ENCODE results near the gene CACNA2D2. TPM values are rescaled to one million over a fixed set of nuclear protein-coding genes. Genes with fewer than 3 reads are reported as not detected.

The CACNA2D2 gene
- total and polyA plus RNA-seq, 2 of the 4 experiments (the other 2 are of a cell fraction), result 0.15 TPM; not detected in 1

DNA sequence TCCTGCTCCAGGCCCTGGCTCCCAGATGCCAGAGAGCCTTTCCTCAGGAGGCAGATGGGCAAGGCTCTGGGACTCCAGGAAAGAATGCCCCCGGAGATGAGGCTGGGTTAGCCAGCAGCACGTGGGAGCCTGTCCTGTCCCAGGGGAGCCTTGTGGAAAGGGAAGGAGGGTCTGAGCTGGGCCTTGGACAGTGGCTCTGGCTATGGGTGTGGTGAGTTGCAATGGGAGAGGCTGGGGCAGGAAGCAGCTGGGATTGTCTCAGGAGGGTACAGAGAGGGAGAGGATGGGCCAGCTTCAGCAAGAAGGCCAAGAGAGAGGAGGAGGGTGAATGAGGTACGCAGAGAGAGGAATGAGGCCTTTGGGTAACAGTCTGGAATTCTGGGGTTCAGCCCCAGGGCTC lies 17.4 kb upstream of the CACNA2D2 start:
- H3K4me1 ChIP-seq (ENCODE audit: control insufficient read depth, insufficient read depth, low read length), result no peaks in the 10 kb centered on the region

More for the DNA sequence above, 17.4 kb upstream of the CACNA2D2 start:
- dilution Hi-C loops (cut with HindIII; ENCODE audit: low sequenced_read_pairs, unreplicated experiment), result no loop called here
- Histone ChIP-seq H2AK5ac (ENCODE audit: low read depth, low read length) (no peak overlapping the region), H2BK5ac (ENCODE audit: low read depth, low read length, poor library complexity, severe bottlenecking) (no peak overlapping the region), H3K27ac (ENCODE audit: insufficient read depth, low read length) (no peak overlapping the region), H3K23ac (ENCODE audit: low read depth, low read length) (no peak overlapping the region), H4K20me1 (ENCODE audit: insufficient read depth, low read length) (no peaks in the 10 kb centered on the region), H3K18ac (ENCODE audit: low read depth, low read length) (no peak overlapping the region), H2AFZ (replicated peaks; ENCODE audit: low read length, poor library complexity) (no peak overlapping the region), H3K9ac (ENCODE audit: low read depth, low read length) (no peak overlapping the region), H2BK20ac (ENCODE audit: low read depth, low read length) (no peak overlapping the region), H3K14ac (replicated peaks; ENCODE audit: low read depth, low read length) (no peak overlapping the region), H4K8ac (ENCODE audit: low read depth in 2 of 2, low read length in 2 of 2) (no peak overlapping the region), H4K5ac (ENCODE audit: low read depth, low read length) (no peak overlapping the region), H3K4me2 (ENCODE audit: low read depth, low read length) (no peak overlapping the region), H3K56ac (ENCODE audit: extremely low read depth, insufficient read depth, low read length) (no peak overlapping the region), H3K27me3 (ENCODE audit: control insufficient read depth, insufficient read depth, low read length) (peaks cover 62% of the 10 kb centered on the region), H3K79me1 (ENCODE audit: low read depth in 1 of 2, low read length in 2 of 2) (no peaks in the 10 kb centered on the region), H2BK120ac (ENCODE audit: low read depth, low read length) (no peak overlapping the region), H3K36me3 (ENCODE audit: control insufficient read depth, insufficient read depth, low read length) (no peaks in the 10 kb centered on the region), H3K4ac (ENCODE audit: low read depth, low read length) (no peak overlapping the region), H2AK9ac (replicated peaks; ENCODE audit: low read depth, low read length, poor library complexity) (no peak overlapping the region), H2BK15ac (ENCODE audit: low read depth, low read length) (no peak overlapping the region), H3K9me1 (ENCODE audit: insufficient read depth, low read length) (no peaks in the 10 kb centered on the region), H3K9me3 (ENCODE audit: control insufficient read depth, insufficient read depth, low read length) (no peaks in the 10 kb centered on the region), H4K91ac (ENCODE audit: insufficient read depth, low read depth, low read length) (no peak overlapping the region), H3K4me3 (ENCODE audit: insufficient read depth, low read depth, low read length) (no peak overlapping the region)
- BruUV-seq (replicated peaks), result no TSS peak
- no peak for DNase-seq
- intact Hi-C loops (cut with micrococcal nuclease), result no loop called here
- POLR2A ChIA-PET (ENCODE audit: unreplicated experiment), result no interaction called here
- CTCF ChIA-PET, result no interaction called here
- in situ Hi-C loops (cut with MboI; ENCODE audit: low sequenced_read_pairs), result no loop called here
- WGBS, 2 experiments (ENCODE audit: extremely low coverage in 2 of 2, insufficient read length in 1 of 2), result 83% methylated on average over 1 of the region's 3 CpGs; no CpG with 5 or more reads in 1 of the 2 experiments
- ATAC-seq (ENCODE audit: low read depth), result no peak
- TF ChIP-seq MAZ (IDR thresholded peaks at IDR 0.05; ENCODE audit: borderline replicate concordance, low read depth, low read length) (no peak), POLR2A (IDR thresholded peaks at IDR 0.05; ENCODE audit: low read depth, low read length) (no peak), SMC3 (IDR thresholded peaks at IDR 0.05; ENCODE audit: low read depth, low read length) (no peak), BHLHE40 (IDR thresholded peaks at IDR 0.05; ENCODE audit: low read depth, low read length) (no peak), MXI1 (IDR thresholded peaks at IDR 0.05; ENCODE audit: borderline replicate concordance, low read depth, low read length) (no peak), CEBPB (IDR thresholded peaks at IDR 0.05; ENCODE audit: low read depth, low read length) (no peak), RFX5 (IDR thresholded peaks at IDR 0.05; ENCODE audit: low read depth, low read length) (no peak), NFE2L2 (IDR thresholded peaks at IDR 0.05; ENCODE audit: low read depth, low read length) (no peak), MAFK (IDR thresholded peaks at IDR 0.05; ENCODE audit: low read depth, low read length) (no peak), CHD1 (IDR thresholded peaks at IDR 0.05; ENCODE audit: low read depth, low read length) (no peak), FOS (IDR thresholded peaks at IDR 0.05; ENCODE audit: low read depth, low read length) (no peak), RCOR1 (IDR thresholded peaks at IDR 0.05; ENCODE audit: insufficient replicate concordance, low read length) (no peak), RAD21 (IDR thresholded peaks at IDR 0.05; ENCODE audit: low read length) (no peak)
- TF ChIP-seq, protein P1, sequence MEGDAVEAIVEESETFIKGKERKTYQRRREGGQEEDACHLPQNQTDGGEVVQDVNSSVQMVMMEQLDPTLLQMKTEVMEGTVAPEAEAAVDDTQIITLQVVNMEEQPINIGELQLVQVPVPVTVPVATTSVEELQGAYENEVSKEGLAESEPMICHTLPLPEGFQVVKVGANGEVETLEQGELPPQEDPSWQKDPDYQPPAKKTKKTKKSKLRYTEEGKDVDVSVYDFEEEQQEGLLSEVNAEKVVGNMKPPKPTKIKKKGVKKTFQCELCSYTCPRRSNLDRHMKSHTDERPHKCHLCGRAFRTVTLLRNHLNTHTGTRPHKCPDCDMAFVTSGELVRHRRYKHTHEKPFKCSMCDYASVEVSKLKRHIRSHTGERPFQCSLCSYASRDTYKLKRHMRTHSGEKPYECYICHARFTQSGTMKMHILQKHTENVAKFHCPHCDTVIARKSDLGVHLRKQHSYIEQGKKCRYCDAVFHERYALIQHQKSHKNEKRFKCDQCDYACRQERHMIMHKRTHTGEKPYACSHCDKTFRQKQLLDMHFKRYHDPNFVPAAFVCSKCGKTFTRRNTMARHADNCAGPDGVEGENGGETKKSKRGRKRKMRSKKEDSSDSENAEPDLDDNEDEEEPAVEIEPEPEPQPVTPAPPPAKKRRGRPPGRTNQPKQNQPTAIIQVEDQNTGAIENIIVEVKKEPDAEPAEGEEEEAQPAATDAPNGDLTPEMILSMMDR (conservative IDR thresholded peaks at IDR 0.05; ENCODE audit: low read depth, low read length), result no peak
- TF ChIP-seq, protein P2, sequence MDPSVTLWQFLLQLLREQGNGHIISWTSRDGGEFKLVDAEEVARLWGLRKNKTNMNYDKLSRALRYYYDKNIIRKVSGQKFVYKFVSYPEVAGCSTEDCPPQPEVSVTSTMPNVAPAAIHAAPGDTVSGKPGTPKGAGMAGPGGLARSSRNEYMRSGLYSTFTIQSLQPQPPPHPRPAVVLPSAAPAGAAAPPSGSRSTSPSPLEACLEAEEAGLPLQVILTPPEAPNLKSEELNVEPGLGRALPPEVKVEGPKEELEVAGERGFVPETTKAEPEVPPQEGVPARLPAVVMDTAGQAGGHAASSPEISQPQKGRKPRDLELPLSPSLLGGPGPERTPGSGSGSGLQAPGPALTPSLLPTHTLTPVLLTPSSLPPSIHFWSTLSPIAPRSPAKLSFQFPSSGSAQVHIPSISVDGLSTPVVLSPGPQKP (IDR thresholded peaks at IDR 0.05; ENCODE audit: borderline replicate concordance, low read depth, low read length), result no peak
- TF ChIP-seq, protein P3, sequence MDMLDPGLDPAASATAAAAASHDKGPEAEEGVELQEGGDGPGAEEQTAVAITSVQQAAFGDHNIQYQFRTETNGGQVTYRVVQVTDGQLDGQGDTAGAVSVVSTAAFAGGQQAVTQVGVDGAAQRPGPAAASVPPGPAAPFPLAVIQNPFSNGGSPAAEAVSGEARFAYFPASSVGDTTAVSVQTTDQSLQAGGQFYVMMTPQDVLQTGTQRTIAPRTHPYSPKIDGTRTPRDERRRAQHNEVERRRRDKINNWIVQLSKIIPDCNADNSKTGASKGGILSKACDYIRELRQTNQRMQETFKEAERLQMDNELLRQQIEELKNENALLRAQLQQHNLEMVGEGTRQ (IDR thresholded peaks at IDR 0.05; ENCODE audit: low read depth, low read length), result no peak
